Coronary artery (tissue), 2 donors: Measurements from ENCODE around the gene FAM83D.
"Not testable (repeated sequence)": the region's sequence is repeated elsewhere in the genome, so short reads cannot be mapped to it uniquely, and the experiment has no call there.

Source experiments
- DNase-seq: peaks from one replicate; pipeline ENCODE4 v3.0.0-alpha.2; 2017; ENCODE audit warnings: low spot score
- H3K27ac ChIP-seq, 2 donors: fragments of 200-600 bp; sonication (generic); one replicate each; pipeline ENCODE4 v1.5.1; 2016 to 2019
- H3K4me3 ChIP-seq: fragments of 200-600 bp; sonication (generic); 2 replicates; pipeline ENCODE4 v1.5.1; 2016; ENCODE audit warnings: mild to moderate bottlenecking, moderate library complexity
- CTCF ChIP-seq: fragments of 200-600 bp; sonication (generic); IDR thresholded peaks from one replicate; pipeline ENCODE4 v1.5.1; 2019; ENCODE audit warnings: antibody characterized with exemption

Gene FAM83D

GRCh38 chr20:38987777-38988176, 61.6 kb downstream of the FAM83D start:
- Histone ChIP-seq H3K4me3 (no peak overlapping the region), H3K27ac (no peak overlapping the region)
- DNase-seq: no peak
- no peak for TF ChIP-seq CTCF

GRCh38 chr20:38990728-38991127, 64.5 kb downstream of the FAM83D start:
- DNase-seq: no peak
- H3K4me3 ChIP-seq: no peak overlapping the region
- no peak overlapping the region for H3K27ac ChIP-seq
- no peak for TF ChIP-seq CTCF

- DNase-seq: no peak
- TF ChIP-seq CTCF: no peak
- Histone ChIP-seq H3K27ac (no peak overlapping the region), H3K4me3 (no peak overlapping the region)
These were observed 65.8 kb downstream of the FAM83D start for GRCh38 chr20:38991814-38992704.

- no peak for TF ChIP-seq CTCF
- no peak overlapping the region for H3K27ac ChIP-seq
- no peak for DNase-seq
- H3K4me3 ChIP-seq: no peak overlapping the region
These were observed 69.4 kb downstream of the FAM83D start for GRCh38 chr20:38995536-38996044.

- not testable (repeated sequence) for H3K27ac ChIP-seq, H3K4me3 ChIP-seq, DNase-seq
These were observed 70.6 kb downstream of the FAM83D start for GRCh38 chr20:38996866-38997265.

- no peak for TF ChIP-seq CTCF
- Histone ChIP-seq H3K4me3 (no peak overlapping the region), H3K27ac (no peak overlapping the region)
- DNase-seq: no peak
These were observed 71.4 kb downstream of the FAM83D start for GRCh38 chr20:38997622-38998021.

GRCh38 chr20:38999217-38999616, 73.0 kb downstream of the FAM83D start:
- DNase-seq: no peak
- no peak for TF ChIP-seq CTCF
- no peak overlapping the region for H3K4me3 ChIP-seq
- no peak overlapping the region for H3K27ac ChIP-seq
